GM23248 (cell line): ENCODE results near the gene MFSD6.

Source experiments
- EZH2 ChIP-seq: fragments of 200-600 bp; sonication (generic); IDR thresholded peaks from 2 replicates; pipeline ENCODE4 v1.6.1; 2018; ENCODE audit warnings: antibody characterized with exemption, mild to moderate bottlenecking; ENCODE audit not compliant: insufficient read depth, poor library complexity, severe bottlenecking
- EZH2phosphoT487 ChIP-seq: fragments of 200-600 bp; sonication (generic); IDR thresholded peaks from 2 replicates; pipeline ENCODE4 v1.6.1; 2018; ENCODE audit warnings: antibody characterized with exemption, moderate library complexity, mild to moderate bottlenecking, low read depth; ENCODE audit not compliant: insufficient read depth

- TF ChIP-seq EZH2: no peak
- no peak for TF ChIP-seq EZH2phosphoT487
Measured at GRCh38 chr2:190505696-190506095, 97.5 kb downstream of the MFSD6 start.
